Renal cortical epithelial cell (primary cell): Measurements from ENCODE around the gene PDE8A. TPM values are rescaled to one million over a fixed set of nuclear protein-coding genes. Genes with fewer than 3 reads are reported as not detected.

Experiments
- DNase-seq: peaks from one replicate; pipeline ENCODE4 v3.0.0-alpha.2; 2011; ENCODE audit warnings: low read depth
- total RNA-seq: library from RNA; depleted of rRNA; stranded (reverse); fragments of >200 nt; gene quantifications from 2 replicates; pipeline ENCODE4 v1.2.3, GENCODE V29; 2014

The PDE8A gene
- total RNA-seq: 23.8 and 36.7 TPM in 2 replicates

- DNase-seq: no peak
Observed at GRCh38 chr15:84981711-84982300, at the start of gene PDE8A. Gene PDE8A, plus strand, starts transcription at chr15:84981856. Its CDS starts 307 bp downstream, at chr15:84982163.

- DNase-seq: no peak
Observed at GRCh38 chr15:84934942-84935729, 46.5 kb upstream of the PDE8A start.

- DNase-seq: no peak
Observed at GRCh38 chr15:84937144-84937543, 44.5 kb upstream of the PDE8A start.

- no peak for DNase-seq
Observed at GRCh38 chr15:84938726-84939125, 42.9 kb upstream of the PDE8A start.

- DNase-seq: no peak
Observed at GRCh38 chr15:84940399-84940798, 41.3 kb upstream of the PDE8A start.

GRCh38 chr15:84942456-84942855 lies 39.2 kb upstream of the PDE8A start:
- no peak for DNase-seq

- DNase-seq: no peak
Observed at GRCh38 chr15:84944311-84944710, 37.3 kb upstream of the PDE8A start.

GRCh38 chr15:84944861-84945260 lies 36.8 kb upstream of the PDE8A start:
- DNase-seq: no peak

- no peak for DNase-seq
Observed at GRCh38 chr15:84946772-84947489, 34.7 kb upstream of the PDE8A start.

- peak; percentile 78 for DNase-seq
Observed at GRCh38 chr15:84947947-84948830, 33.5 kb upstream of the PDE8A start.

GRCh38 chr15:84949043-84949442 lies 32.6 kb upstream of the PDE8A start:
- no peak for DNase-seq

- DNase-seq: no peak
Observed at GRCh38 chr15:84949845-84950569, 31.6 kb upstream of the PDE8A start.

GRCh38 chr15:84950570-84951111 lies 31.0 kb upstream of the PDE8A start:
- DNase-seq: no peak

- DNase-seq: no peak
Observed at GRCh38 chr15:84951736-84952135, 29.9 kb upstream of the PDE8A start.

- no peak for DNase-seq
Observed at GRCh38 chr15:84953136-84953535, 28.5 kb upstream of the PDE8A start.

GRCh38 chr15:84953726-84954125 lies 27.9 kb upstream of the PDE8A start:
- no peak for DNase-seq

GRCh38 chr15:84955089-84955848 lies 26.4 kb upstream of the PDE8A start:
- peak; percentile 57 for DNase-seq

GRCh38 chr15:84956199-84956598 lies 25.5 kb upstream of the PDE8A start:
- DNase-seq: no peak

- no peak for DNase-seq
Observed at GRCh38 chr15:84960391-84961113, 21.1 kb upstream of the PDE8A start.
